PC-3 (cell line): Measurements from ENCODE around the gene NEGR1.

Experiments
- CTCF ChIP-seq: fragments of 300-600 bp; sonication (generic); conservative IDR thresholded peaks from 2 replicates; pipeline ENCODE4 v1.5.1; 2017; ENCODE audit warnings: antibody characterized with exemption, low read depth, mild to moderate bottlenecking, low read length
- EZH2 ChIP-seq: fragments of 300-600 bp; sonication (generic); IDR thresholded peaks from one replicate; pipeline ENCODE4 v1.6.1; 2017; ENCODE audit warnings: antibody characterized with exemption, mild to moderate bottlenecking, low read length; ENCODE audit not compliant: unreplicated experiment
- EZH2phosphoT487 ChIP-seq: fragments of 300-600 bp; sonication (generic); IDR thresholded peaks from 2 replicates; pipeline ENCODE4 v1.6.1; 2018; ENCODE audit warnings: mild to moderate bottlenecking, antibody characterized with exemption, low read length, borderline replicate concordance

DNA sequence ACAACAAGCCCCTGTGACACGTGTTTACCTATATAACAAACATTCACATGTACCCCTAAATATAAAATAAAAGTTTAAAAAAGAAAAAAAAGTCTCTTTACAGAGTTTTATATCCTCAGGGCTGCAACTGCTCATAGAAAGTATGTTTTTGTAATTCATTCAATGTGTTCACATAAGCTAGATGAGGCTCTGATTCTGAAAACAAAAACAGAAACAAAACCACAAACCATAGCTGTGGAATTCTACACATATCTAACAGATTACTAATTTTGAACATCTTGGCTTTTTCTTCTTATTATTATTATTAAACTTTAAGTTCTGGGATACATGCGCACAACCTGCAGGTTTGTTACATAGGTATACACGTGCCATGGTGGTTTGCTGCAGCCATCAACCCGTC lies 621.9 kb downstream of the NEGR1 start:
- no peak for TF ChIP-seq CTCF
- TF ChIP-seq EZH2, result no peak
- no peak for TF ChIP-seq EZH2phosphoT487
